HepG2 (cell line): ENCODE results near the gene C17orf58. TPM values are rescaled to one million over a fixed set of nuclear protein-coding genes. Genes with fewer than 3 reads are reported as not detected.
A peak's percentile ranks its signal among the peaks of the same experiment; 100 is the strongest.

Experiments
- FOXK1 ChIP-seq: sonication (generic); formaldehyde crosslinking; IDR thresholded peaks from 2 replicates; pipeline ENCODE4 v1.4.0; 2020; ENCODE audit warnings: low read depth, missing genetic modification reagents, borderline replicate concordance
- MLXIP ChIP-seq: sonication (generic); formaldehyde crosslinking; IDR thresholded peaks from 2 replicates; pipeline ENCODE4 v1.9.0; 2021; ENCODE audit warnings: missing genetic modification reagents, borderline replicate concordance
- NFAT5 ChIP-seq: sonication (generic); formaldehyde crosslinking; IDR thresholded peaks from 2 replicates; pipeline ENCODE4 v1.4.0; 2020; ENCODE audit warnings: missing genetic modification reagents
- POLR2AphosphoS2 ChIP-seq: IDR thresholded peaks from 2 replicates; pipeline ENCODE4 v1.6.1; 2011; ENCODE audit warnings: low read depth, low read length, improper control_type of control experiment
- RFX3 ChIP-seq: IDR thresholded peaks from 2 replicates; pipeline ENCODE4 v1.6.1; 2016; ENCODE audit warnings: missing biosample characterization, missing genetic modification reagents
- SIX1 ChIP-seq: sonication (generic); formaldehyde crosslinking; IDR thresholded peaks from 2 replicates; pipeline ENCODE4 v1.4.0; 2020; ENCODE audit warnings: missing genetic modification reagents, borderline replicate concordance
- THAP11 ChIP-seq: IDR thresholded peaks from 2 replicates; pipeline ENCODE4 v1.6.1; 2016; ENCODE audit warnings: missing biosample characterization, missing genetic modification reagents
- ZNF12 ChIP-seq: sonication (generic); formaldehyde crosslinking; IDR thresholded peaks from 2 replicates; pipeline ENCODE4 v1.5.0; 2020; ENCODE audit warnings: missing genetic modification reagents
- ZNF34 ChIP-seq: sonication (generic); formaldehyde crosslinking; IDR thresholded peaks from 2 replicates; pipeline ENCODE4 v1.4.0; 2020; ENCODE audit warnings: mild to moderate bottlenecking, missing genetic modification reagents, borderline replicate concordance
- ZNF503 ChIP-seq: sonication (generic); formaldehyde crosslinking; IDR thresholded peaks from 2 replicates; pipeline ENCODE4 v1.4.0; 2020; ENCODE audit warnings: missing genetic modification reagents
- ZNF609 ChIP-seq: sonication (generic); formaldehyde crosslinking; IDR thresholded peaks from 2 replicates; pipeline ENCODE4 v1.4.0; 2020; ENCODE audit warnings: mild to moderate bottlenecking, missing genetic modification reagents, borderline replicate concordance
- ZNF749 ChIP-seq: sonication (generic); formaldehyde crosslinking; IDR thresholded peaks from 2 replicates; pipeline ENCODE4 v1.8.0; 2022; ENCODE audit warnings: mild to moderate bottlenecking, missing genetic modification reagents, moderate library complexity, borderline replicate concordance
- ZNF790 ChIP-seq: sonication (generic); formaldehyde crosslinking; IDR thresholded peaks from 2 replicates; pipeline ENCODE4 v1.8.0; 2022; ENCODE audit warnings: missing genetic modification reagents, mild to moderate bottlenecking, borderline replicate concordance
- polyA plus RNA-seq, 8 experiments: library from polyadenylated mRNA; depleted of rRNA in 3 of 8; stranded (reverse) in 7 of 8; unstranded in 1 of 8; fragments of >200 nt; fragmentation: Illumina TruSeq in 4 of 8; extraction: Trizol in 4 of 8; gene quantifications; 2 replicates each; pipeline versions ENCODE4 v1.2.1 to v1.2.3, GENCODE V29; 2011 to 2016; ENCODE audit warnings: low read depth in 4 of 8, missing spikeins in 1 of 8, mixed read lengths in 1 of 8; ENCODE audit not compliant: insufficient read depth in 1 of 8
- total RNA-seq, 5 experiments: library from RNA; depleted of rRNA; stranded (reverse); fragments of >200 nt; fragmentation: Illumina TruSeq; extraction: Trizol; gene quantifications; 2 replicates each; pipeline ENCODE4 v1.2.3, GENCODE V29; 2016; ENCODE audit warnings: low read depth in 1 of 5

The C17orf58 gene
- total and polyA plus RNA-seq, 2 of the 13 experiments (the other 11 are each of a cell fraction or from before 2014, with no cell fraction given): 15.6 to 15.8 TPM

GRCh38 chr17:68035131-68035522 lies 38.9 kb upstream of the C17orf58 start (continued):
- no peak for TF ChIP-seq NFAT5 (CRISPR knock-in tag)
- peak; percentile 94 for TF ChIP-seq THAP11
- TF ChIP-seq ZNF749 (CRISPR knock-in tag): 0 out of 2 replicates have a peak, but pooled peaks have one; percentile 2
- TF ChIP-seq SIX1 (CRISPR knock-in tag): peak; percentile 10; the same call in 1 of the 2 replicates
- TF ChIP-seq MLXIP (CRISPR knock-in tag): no peak
- no peak for TF ChIP-seq POLR2AphosphoS2
- 0 out of 2 replicates have a peak, but pooled peaks have one; percentile 22 for TF ChIP-seq RFX3 (CRISPR knock-in tag)
- TF ChIP-seq ZNF609 (CRISPR knock-in tag): no peak
- peak; percentile 50; the same call in 1 of the 2 replicates for TF ChIP-seq FOXK1 (CRISPR knock-in tag)
- no peak for TF ChIP-seq ZNF34
- TF ChIP-seq ZNF503 (CRISPR knock-in tag): 0 out of 2 replicates have a peak, but pooled peaks have one; percentile 3
- no peak for TF ChIP-seq ZNF790
- TF ChIP-seq ZNF12: 0 out of 2 replicates have a peak, but pooled peaks have one; percentile 33
